Osteoblast (primary cell): ENCODE data around the gene DYNLRB1. TPM values are rescaled to one million over a fixed set of nuclear protein-coding genes. Genes with fewer than 3 reads are reported as not detected.

Experiments
- DNase-seq: peaks from one replicate; pipeline ENCODE4 v3.0.0; 2011; ENCODE audit warnings: low spot score, mixed read lengths; ENCODE audit not compliant: insufficient read length; ENCODE audit errors: missing footprints
- H2AFZ ChIP-seq: 2 replicates; pipeline ENCODE4 v1.6.0; 2011; ENCODE audit warnings: mild to moderate bottlenecking, low read length
- H3K27ac ChIP-seq: 2 replicates; pipeline ENCODE4 v1.5.1; 2011; ENCODE audit warnings: mild to moderate bottlenecking, low read depth, low read length, moderate library complexity
- H3K27me3 ChIP-seq: 2 replicates; pipeline ENCODE4 v1.6.0; 2012; ENCODE audit warnings: mild to moderate bottlenecking, control low read depth, inconsistent platforms, low read length, moderate library complexity; ENCODE audit not compliant: insufficient read depth
- H3K36me3 ChIP-seq: 2 replicates; pipeline ENCODE4 v1.5.1; 2011; ENCODE audit warnings: mild to moderate bottlenecking, low read length, control low read depth, moderate library complexity; ENCODE audit not compliant: insufficient read depth
- H3K4me1 ChIP-seq: 2 replicates; pipeline ENCODE4 v1.5.1; 2011; ENCODE audit warnings: mild to moderate bottlenecking, low read length, control low read depth, moderate library complexity; ENCODE audit not compliant: insufficient read depth
- H3K4me2 ChIP-seq: 2 replicates; pipeline ENCODE4 v1.6.0; 2011; ENCODE audit warnings: mild to moderate bottlenecking, low read length; ENCODE audit not compliant: insufficient read depth
- H3K4me3 ChIP-seq: fragments of 200-600 bp; sonication (generic); 3 replicates; pipeline ENCODE4 v1.5.1; 2012; ENCODE audit warnings: mild to moderate bottlenecking, low read length, inconsistent platforms; ENCODE audit not compliant: insufficient read depth
- H3K79me2 ChIP-seq: 2 replicates; pipeline ENCODE4 v1.6.0; 2012; ENCODE audit warnings: mild to moderate bottlenecking, low read length, control low read depth, inconsistent platforms; ENCODE audit not compliant: insufficient read depth
- H3K9me3 ChIP-seq: 2 replicates; pipeline ENCODE4 v1.5.1; 2011; ENCODE audit warnings: low read depth, low read length, control low read depth
- H4K20me1 ChIP-seq: 2 replicates; pipeline ENCODE4 v1.6.0; 2012; ENCODE audit warnings: mild to moderate bottlenecking, low read length, control low read depth; ENCODE audit not compliant: insufficient read depth
- CTCF ChIP-seq: IDR thresholded peaks from 2 replicates; pipeline ENCODE4 v1.5.1; 2011; ENCODE audit warnings: mild to moderate bottlenecking, low read depth, low read length, moderate library complexity; ENCODE audit errors: extremely low read depth
- total RNA-seq: library from RNA; depleted of rRNA; stranded (reverse); fragments of >200 nt; gene quantifications from 2 replicates; pipeline ENCODE4 v1.2.3, GENCODE V29; 2012

DYNLRB1 gene
- total RNA-seq, 1 donor: 51.0 TPM

- no peak for DNase-seq
- no peak for TF ChIP-seq CTCF
- Histone ChIP-seq H3K79me2 (no peaks in the 10 kb centered on the region), H3K27ac (no peak overlapping the region), H3K9me3 (no peaks in the 10 kb centered on the region), H3K27me3 (no peaks in the 10 kb centered on the region), H4K20me1 (peaks cover 17% of the 10 kb centered on the region), H3K4me2 (no peak overlapping the region), H3K4me1 (no peaks in the 10 kb centered on the region), H2AFZ (no peak overlapping the region), H3K4me3 (no peak overlapping the region), H3K36me3 (peaks cover 51% of the 10 kb centered on the region)
Measured at GRCh38 chr20:34541264-34541901, 25.2 kb downstream of the DYNLRB1 start.

DNA sequence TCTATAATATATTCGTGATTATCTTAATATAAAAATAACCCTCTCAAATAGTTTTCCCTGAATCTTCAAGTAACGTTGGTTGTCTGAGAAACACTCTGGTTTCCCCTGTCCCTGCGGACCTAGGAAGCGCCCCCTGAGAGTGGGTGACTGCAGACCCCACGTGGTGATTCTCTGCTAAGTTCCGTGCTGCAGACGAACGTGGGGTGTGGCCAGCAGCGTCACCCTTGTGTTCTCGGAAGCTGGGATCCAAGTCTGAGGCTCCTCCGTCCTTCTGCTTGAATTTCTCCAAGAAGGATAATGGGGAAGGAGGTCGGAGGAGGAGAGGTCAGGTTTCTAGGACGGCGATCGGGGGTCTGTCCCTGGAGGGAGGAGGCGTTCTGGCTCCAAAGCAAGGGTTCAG, 25.7 kb downstream of the DYNLRB1 start:
- no peak overlapping the region for H3K4me2 ChIP-seq
- peaks cover 46% of the 10 kb centered on the region for H3K36me3 ChIP-seq
- H3K27ac ChIP-seq: no peak overlapping the region
- H4K20me1 ChIP-seq: peaks cover 15% of the 10 kb centered on the region
- no peaks in the 10 kb centered on the region for H3K79me2 ChIP-seq
- H2AFZ ChIP-seq: no peak overlapping the region
- no peaks in the 10 kb centered on the region for H3K27me3 ChIP-seq
- peak; percentile 53 for DNase-seq
- no peaks in the 10 kb centered on the region for H3K4me1 ChIP-seq
- no peak overlapping the region for H3K4me3 ChIP-seq
- no peak for TF ChIP-seq CTCF
- H3K9me3 ChIP-seq: no peaks in the 10 kb centered on the region

- Histone ChIP-seq H3K4me1 (no peaks in the 10 kb centered on the region), H3K79me2 (no peaks in the 10 kb centered on the region), H3K4me2 (no peak overlapping the region), H3K27ac (no peak overlapping the region), H3K9me3 (no peaks in the 10 kb centered on the region), H3K27me3 (no peaks in the 10 kb centered on the region), H2AFZ (no peak overlapping the region), H4K20me1 (peaks cover 10% of the 10 kb centered on the region), H3K4me3 (no peak overlapping the region), H3K36me3 (peaks cover 41% of the 10 kb centered on the region)
- TF ChIP-seq CTCF: no peak
- DNase-seq: no peak
Measured at GRCh38 chr20:34542439-34542838, 26.2 kb downstream of the DYNLRB1 start.

- H3K36me3 ChIP-seq: peaks cover 37% of the 10 kb centered on the region
- H3K4me3 ChIP-seq: no peak overlapping the region
- no peaks in the 10 kb centered on the region for H3K4me1 ChIP-seq
- H4K20me1 ChIP-seq: peaks cover 5% of the 10 kb centered on the region
- no peak for TF ChIP-seq CTCF
- no peaks in the 10 kb centered on the region for H3K9me3 ChIP-seq
- H3K27me3 ChIP-seq: no peaks in the 10 kb centered on the region
- DNase-seq: no peak
- H2AFZ ChIP-seq: no peak overlapping the region
- H3K4me2 ChIP-seq: no peak overlapping the region
- H3K79me2 ChIP-seq: no peaks in the 10 kb centered on the region
- no peak overlapping the region for H3K27ac ChIP-seq
Measured at GRCh38 chr20:34543463-34544056, 27.3 kb downstream of the DYNLRB1 start.
